T-cell (primary cell): ENCODE measurements around the gene ZNF587. TPM values are rescaled to one million over a fixed set of nuclear protein-coding genes. Genes with fewer than 3 reads are reported as not detected.
"Not testable (repeated sequence)": the region's sequence is repeated elsewhere in the genome, so short reads cannot be mapped to it uniquely, and the experiment has no call there.

Source experiments
- ATAC-seq, 4 experiments: fragments of 200-7000 bp in 3 of 4; fragments of 150-1000 bp in 1 of 4; cut with Tn5 transposase; replicated peaks in 1 of 4; 1 replicate in 3 of 4; 2 replicates in 1 of 4; pipeline ENCODE4 v1.10.0; 2021; ENCODE audit warnings: moderate library complexity in 3 of 4, mild to moderate bottlenecking in 2 of 4, moderate number of reproducible peaks in 1 of 4
- CTCF ChIA-PET, 2 donors: fragments of 300-600 bp; sonication (Branson Sonifier 250); formaldehyde crosslinking; loops; one replicate each; lab custom pipeline; 2022; ENCODE audit warnings: antibody characterized with exemption in 2 of 2; lab: Charles Lee
- POLR2A ChIA-PET, 2 donors: fragments of 300-600 bp; sonication (Branson Sonifier 250); formaldehyde crosslinking; loops; one replicate each; lab custom pipeline; 2022; ENCODE audit warnings: antibody characterized with exemption in 2 of 2; lab: Charles Lee
- DNase-seq, 35 experiments: peaks; one replicate each; pipeline versions ENCODE4 v3.0.0 to v3.0.0-alpha.2; 2013 to 2023
- H3K27ac ChIP-seq: one replicate; pipeline ENCODE4 v1.5.1; 2013; ENCODE audit warnings: low read length
- H3K27me3 ChIP-seq, 2 experiments: replicated peaks in 1 of 2; 1 replicate in 1 of 2; 2 replicates in 1 of 2; pipeline versions ENCODE4 v1.6.1 to v1.7.0; 2013; ENCODE audit warnings: low read length in 1 of 2, mixed read lengths in 1 of 2; ENCODE audit not compliant: control insufficient read depth in 2 of 2, insufficient read depth in 2 of 2; ENCODE audit errors: extremely low read depth in 1 of 2
- H3K36me3 ChIP-seq, 2 donors: 1 replicate in 1 of 2; 2 replicates in 1 of 2; pipeline versions ENCODE4 v1.6.1 to v1.7.0; 2013; ENCODE audit warnings: low read length in 1 of 2; ENCODE audit not compliant: control insufficient read depth in 2 of 2, insufficient read depth in 1 of 2; ENCODE audit errors: extremely low read depth in 1 of 2
- H3K4me1 ChIP-seq, 2 experiments: 1 replicate in 1 of 2; 2 replicates in 1 of 2; pipeline versions ENCODE4 v1.6.1 to v1.7.0; 2013; ENCODE audit warnings: low read length in 2 of 2, mixed read lengths in 1 of 2; ENCODE audit not compliant: insufficient read depth in 2 of 2, control insufficient read depth in 1 of 2; ENCODE audit errors: extremely low read depth in 1 of 2
- H3K4me3 ChIP-seq, 2 donors: 1 replicate in 1 of 2; 2 replicates in 1 of 2; pipeline versions ENCODE4 v1.5.1 to v1.7.0; 2013; ENCODE audit warnings: mild to moderate bottlenecking in 2 of 2, low read length in 1 of 2, moderate library complexity in 1 of 2; ENCODE audit not compliant: control insufficient read depth in 1 of 2; ENCODE audit errors: extremely low read depth in 1 of 2
- H3K9me3 ChIP-seq: 2 replicates; pipeline ENCODE4 v1.7.0; 2013
- H3K27ac Mint-ChIP-seq, 2 donors: one replicate each; pipeline ENCODE4 v1.8.0; 2020 to 2021; ENCODE audit warnings: mild to moderate bottlenecking in 2 of 2, mixed read lengths in 2 of 2
- H3K27me3 Mint-ChIP-seq, 2 donors: one replicate each; pipeline ENCODE4 v1.8.0; 2021 to 2022; ENCODE audit warnings: mixed read lengths in 2 of 2
- H3K36me3 Mint-ChIP-seq: one replicate; pipeline ENCODE4 v1.8.0; 2021; ENCODE audit warnings: mixed read lengths
- H3K4me1 Mint-ChIP-seq, 3 donors: one replicate each; pipeline ENCODE4 v1.8.0; 2020 to 2022; ENCODE audit warnings: mixed read lengths in 3 of 3, mild to moderate bottlenecking in 1 of 3
- H3K4me3 Mint-ChIP-seq, 3 donors: one replicate each; pipeline ENCODE4 v1.8.0; 2020 to 2022; ENCODE audit warnings: mild to moderate bottlenecking in 3 of 3, mixed read lengths in 3 of 3, moderate library complexity in 3 of 3
- H3K9me3 Mint-ChIP-seq, 3 donors: one replicate each; pipeline ENCODE4 v1.8.0; 2020 to 2022; ENCODE audit warnings: mixed read lengths in 3 of 3
- WGBS: methylation state at CpG from one replicate; pipeline ENCODE4 v1.1.5; 2013; ENCODE audit warnings: missing lambda C conversion rate; ENCODE audit not compliant: insufficient coverage; 5-methylcytosine and 5-hydroxymethylcytosine counted together
- total RNA-seq, 35 experiments: library from RNA in 6 of 35; stranded (reverse) in 6 of 35; fragments of 120-200 nt in 1 of 35; gene quantifications; one replicate each; pipeline versions ENCODE4 v1.2.1 to v1.2.4 and lab custom pipeline; 2013 to 2026

Gene ZNF587
- total RNA-seq, 5 donors from 2014 or later (not counting 1 experiment from before 2014, with no cell fraction given), result 56.6 to 60.5 (median 56.8) TPM

- H3K9me3 Mint-ChIP-seq, H3K4me3 Mint-ChIP-seq, H3K27ac ChIP-seq, H3K9me3 ChIP-seq, DNase-seq, H3K27ac Mint-ChIP-seq, POLR2A ChIA-PET, H3K27me3 ChIP-seq, ATAC-seq, H3K4me3 ChIP-seq, H3K27me3 Mint-ChIP-seq: not testable (repeated sequence)
- CTCF ChIA-PET, result interaction anchor here in 1 of 2 donors (0.9 kb wide), 1 partner anchor 11 kb away, joined by 3 read pairs; no protein-coding TSS in a partner anchor
- H3K36me3 Mint-ChIP-seq, result peaks cover 44% of the 10 kb centered on the region
- peaks cover 13 to 30% of the 10 kb centered on the region in 2 experiments for H3K4me1 ChIP-seq
- peaks cover 0 to 39% of the 10 kb centered on the region in 2 donors for H3K36me3 ChIP-seq
- 100% methylated on average over 3 of the region's 17 CpGs for WGBS
- H3K4me1 Mint-ChIP-seq, result peaks cover 45 to 48% (median 48%) of the 10 kb centered on the region in 3 donors
These were observed 39.0 kb upstream of the ZNF587 start for GRCh38 chr19:57810410-57811295.

DNA sequence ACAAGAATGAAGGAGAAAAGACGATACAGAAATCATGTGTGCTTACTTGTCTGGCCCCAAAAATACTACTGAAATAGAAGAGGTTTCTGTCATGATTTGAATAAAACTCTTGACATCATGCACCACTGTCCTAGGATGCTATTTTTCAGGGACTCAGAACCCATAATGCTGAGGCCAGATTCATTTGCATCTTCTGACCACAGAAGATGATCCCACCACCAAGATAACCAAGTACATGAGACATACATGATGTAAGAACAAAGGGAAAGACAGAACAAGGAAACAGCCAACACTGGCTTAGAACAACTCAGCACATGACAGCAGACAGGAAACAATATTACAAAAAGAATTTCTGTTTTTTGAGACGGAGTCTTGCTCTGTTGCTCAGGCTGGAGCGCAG, 37.4 kb upstream of the ZNF587 start:
- H3K36me3 ChIP-seq, result peaks cover 0 to 35% of the 10 kb centered on the region in 2 donors
- CTCF ChIA-PET, result interaction anchor here in 1 of 2 donors (0.6 kb wide), 2 partner anchors 105 to 334 kb away, joined by 3 read pairs; no protein-coding TSS in a partner anchor
- no peaks in the 10 kb centered on the region for H3K27me3 ChIP-seq
- H3K27ac ChIP-seq, result peak overlapping the region; percentile 18
- ATAC-seq (no peak), DNase-seq (no peak)
- Mint-ChIP-seq H3K27me3 (no peaks in the 10 kb centered on the region), H3K9me3 (no peaks in the 10 kb centered on the region), H3K27ac (peak overlapping the region; percentile 0 to 78), H3K4me1 (peaks cover 47 to 52% (median 50%) of the 10 kb centered on the region in 3 donors), H3K36me3 (peaks cover 36% of the 10 kb centered on the region), H3K4me3 (peak overlapping the region in 2 of 3 donors; percentile 4 to 99)
- WGBS, result 17% methylated on average over 1 of the region's 3 CpGs
- H3K9me3 ChIP-seq, result no peaks in the 10 kb centered on the region
- no peak overlapping the region for H3K4me3 ChIP-seq
- peaks cover 13 to 30% of the 10 kb centered on the region in 2 experiments for H3K4me1 ChIP-seq
- POLR2A ChIA-PET, result interaction anchor here in 1 of 2 donors (0.6 kb wide), 2 partner anchors 12 to 140 kb away, joined by 3 to 5 read pairs; no protein-coding TSS in a partner anchor

GRCh38 chr19:57812975-57813820, 36.5 kb upstream of the ZNF587 start:
- H3K9me3 Mint-ChIP-seq, H3K27me3 ChIP-seq, ATAC-seq, DNase-seq, H3K27me3 Mint-ChIP-seq, H3K9me3 ChIP-seq, CTCF ChIA-PET: not testable (repeated sequence)
- Mint-ChIP-seq H3K27ac (peak overlapping the region; percentile 78 to 80), H3K36me3 (peaks cover 30% of the 10 kb centered on the region), H3K4me1 (peaks cover 46 to 50% (median 49%) of the 10 kb centered on the region in 3 donors), H3K4me3 (peak overlapping the region; percentile 64 to 99 (median 72))
- H3K36me3 ChIP-seq, result peaks cover 0 to 27% of the 10 kb centered on the region in 2 donors
- POLR2A ChIA-PET, result interaction anchor here in 1 of 2 donors (0.6 kb wide), 1 partner anchor 139 kb away, joined by 3 read pairs; no protein-coding TSS in a partner anchor
- peak overlapping the region; percentile 18 for H3K27ac ChIP-seq
- peaks cover 13 to 30% of the 10 kb centered on the region in 2 experiments for H3K4me1 ChIP-seq
- WGBS, result no CpG with 5 or more reads among the region's 13 CpGs
- H3K4me3 ChIP-seq, result peak overlapping the region; percentile 86

DNA sequence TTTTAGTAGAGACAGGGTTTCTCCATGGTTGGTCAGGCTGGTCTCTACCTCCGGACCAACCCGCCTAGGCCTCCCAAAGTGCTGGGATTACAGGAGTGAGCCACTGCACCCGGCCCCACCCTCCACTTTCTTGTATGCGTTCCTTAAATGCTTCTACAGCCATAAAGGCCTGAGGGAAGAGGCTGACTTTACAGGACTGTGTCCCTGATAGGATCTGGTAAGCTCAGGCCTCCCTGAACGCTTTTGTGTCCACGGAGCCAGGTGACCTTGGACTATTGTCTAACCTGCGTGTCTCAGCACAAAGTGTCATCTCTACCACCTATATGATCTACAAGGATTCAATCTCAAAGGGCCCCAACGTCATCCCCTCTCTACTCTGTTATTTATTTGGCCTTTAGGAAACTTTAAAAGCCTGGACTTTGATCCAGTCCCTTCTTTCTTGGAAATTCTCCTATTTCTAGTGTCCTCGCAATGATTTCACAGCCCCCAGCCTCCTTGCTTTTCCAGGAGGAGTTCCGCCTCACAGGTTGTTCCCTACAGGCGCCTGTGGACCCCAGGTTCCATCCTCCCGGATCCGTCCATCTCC, 35.6 kb upstream of the ZNF587 start:
- POLR2A ChIA-PET, result no interaction called here
- Histone ChIP-seq H3K9me3 (no peaks in the 10 kb centered on the region), H3K27ac (peak overlapping the region; percentile 74), H3K4me1 (peaks cover 13 to 36% of the 10 kb centered on the region in 2 experiments), H3K27me3 (no peaks in the 10 kb centered on the region), H3K36me3 (peaks cover 0 to 21% of the 10 kb centered on the region in 2 donors), H3K4me3 (peak overlapping the region; percentile 86)
- Mint-ChIP-seq H3K4me1 (peaks cover 49 to 56% (median 52%) of the 10 kb centered on the region in 3 donors), H3K9me3 (no peaks in the 10 kb centered on the region), H3K4me3 (peak overlapping the region; percentile 91 to 99 (median 94)), H3K27me3 (no peaks in the 10 kb centered on the region), H3K27ac (peak overlapping the region; percentile 92), H3K36me3 (peaks cover 24% of the 10 kb centered on the region)
- ATAC-seq (no peak), DNase-seq (no peak)
- CTCF ChIA-PET, result no interaction called here
- WGBS, result 45% methylated on average over 13 of the region's 13 CpGs

GRCh38 chr19:57814505-57815246, 35.0 kb upstream of the ZNF587 start, which contains the start of gene ZNF552:
Gene ZNF552, minus strand, starts transcription at chr19:57814913. Its CDS starts 170 bp downstream, at chr19:57814743.
- no peaks in the 10 kb centered on the region for H3K9me3 ChIP-seq
- H3K27ac ChIP-seq, result peak within 1 kb of the TSS; percentile 74
- 0% methylated on average over 43 of the region's 50 CpGs for WGBS
- DNase-seq (peak; percentile 52 to 90 (median 71)), ATAC-seq (peak; percentile 82 to 87 (median 85))
- H3K36me3 ChIP-seq, result peaks cover 0 to 16% of the 10 kb centered on the region in 2 donors
- Mint-ChIP-seq H3K27me3 (no peaks in the 10 kb centered on the region), H3K4me1 (peaks cover 49 to 60% (median 53%) of the 10 kb centered on the region in 3 donors), H3K9me3 (no peaks in the 10 kb centered on the region), H3K4me3 (peak within 1 kb of the TSS; percentile 91 to 99 (median 94)), H3K36me3 (peaks cover 19% of the 10 kb centered on the region), H3K27ac (peak within 1 kb of the TSS; percentile 92)
- H3K4me3 ChIP-seq, result peak within 1 kb of the TSS; percentile 86
- ChIA-PET POLR2A (interaction anchor here in 1 of 2 donors (0.6 to 0.8 kb wide), 2 partner anchors 68 to 284 kb away, joined by 3 read pairs; partner anchors contain the start of genes ZNF776 and ZSCAN18), CTCF (interaction anchor here in 1 of 2 donors (0.8 kb wide), 1 partner anchor 68 kb away, joined by 3 read pairs; the partner anchor contains the start of gene ZNF776)
- peaks cover 13 to 38% of the 10 kb centered on the region in 2 experiments for H3K4me1 ChIP-seq
- no peaks in the 10 kb centered on the region for H3K27me3 ChIP-seq
